GM21381 (cell line): ENCODE results near the gene SUOX.
"Not testable (repeated sequence)": the region's sequence is repeated elsewhere in the genome, so short reads cannot be mapped to it uniquely, and the experiment has no call there.

ENCODE experiments used
- ATAC-seq: cut with Tn5 transposase; IDR thresholded peaks from one replicate; pipeline ENCODE4 v1.9.1; 2021; ENCODE audit warnings: mild to moderate bottlenecking, moderate library complexity; ENCODE audit not compliant: unreplicated experiment

The SUOX gene

GRCh38 chr12:56017181-56017580 is 20.1 kb downstream of the SUOX start:
- ATAC-seq, result no peak

DNA sequence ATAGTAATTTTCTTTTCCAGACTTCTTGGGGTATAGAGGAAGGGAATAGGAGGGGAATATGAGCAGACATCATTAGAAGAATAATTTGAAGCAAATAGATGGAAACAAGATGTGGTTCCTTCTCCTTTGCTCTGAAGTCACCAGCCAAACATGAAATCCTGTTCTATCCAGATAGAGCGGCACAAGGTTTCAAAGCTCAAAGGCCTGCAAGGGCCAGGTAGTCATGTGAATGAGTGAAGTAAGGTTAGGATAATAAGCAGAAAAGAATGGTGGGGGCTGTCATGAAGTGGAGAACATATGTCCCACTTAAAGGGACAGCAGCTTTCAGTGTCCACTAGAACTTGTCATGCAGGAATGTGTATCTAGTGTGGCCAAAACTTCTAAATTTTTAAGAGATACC is 21.3 kb downstream of the SUOX start:
- ATAC-seq, result no peak

DNA sequence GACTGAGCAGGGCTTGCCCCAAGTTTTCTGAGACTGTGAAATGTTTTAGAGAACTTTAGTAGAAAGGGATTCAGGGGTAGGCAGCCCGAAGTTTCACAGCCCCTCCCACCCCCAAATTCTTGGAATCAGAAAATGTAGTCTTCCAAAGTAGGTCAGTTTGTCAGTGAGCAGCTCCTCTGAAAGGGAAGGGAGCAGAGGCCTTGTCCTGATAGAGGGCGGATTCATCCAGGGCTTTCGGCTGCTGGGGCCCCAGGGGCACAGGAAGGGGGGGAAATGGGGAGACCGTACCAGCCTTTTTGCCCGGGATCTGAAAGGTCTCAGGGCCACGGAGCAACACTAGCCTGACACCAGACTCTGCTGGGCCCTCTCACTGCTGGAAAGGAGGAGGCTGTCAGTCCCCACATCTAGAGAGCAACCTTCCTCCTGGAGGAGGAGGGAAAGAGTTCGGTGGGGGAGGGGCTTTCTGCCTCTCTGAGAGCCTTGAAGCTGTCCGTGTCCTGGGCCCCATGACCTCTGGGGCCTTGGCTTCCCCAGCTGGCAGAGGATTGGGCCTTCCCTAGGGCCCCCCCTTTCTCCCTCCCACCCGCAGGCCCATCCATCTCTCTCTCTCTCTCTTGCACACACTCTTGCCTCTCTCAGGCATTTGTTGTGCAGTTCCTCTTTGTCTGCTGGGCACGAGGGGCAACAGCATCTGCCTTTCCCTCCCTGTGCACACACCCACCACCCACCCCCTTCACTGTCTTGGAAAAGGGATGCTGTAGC is 23.5 kb downstream of the SUOX start, which contains the start of gene IKZF4:
Gene IKZF4, plus strand, starts transcription at position 621 of the 762 bp plus-strand sequence. CDS start 451 bp downstream, outside the sequence.
- no peak for ATAC-seq

- ATAC-seq, result no peak
Observed at GRCh38 chr12:56021889-56022497, 24.9 kb downstream of the SUOX start.

DNA sequence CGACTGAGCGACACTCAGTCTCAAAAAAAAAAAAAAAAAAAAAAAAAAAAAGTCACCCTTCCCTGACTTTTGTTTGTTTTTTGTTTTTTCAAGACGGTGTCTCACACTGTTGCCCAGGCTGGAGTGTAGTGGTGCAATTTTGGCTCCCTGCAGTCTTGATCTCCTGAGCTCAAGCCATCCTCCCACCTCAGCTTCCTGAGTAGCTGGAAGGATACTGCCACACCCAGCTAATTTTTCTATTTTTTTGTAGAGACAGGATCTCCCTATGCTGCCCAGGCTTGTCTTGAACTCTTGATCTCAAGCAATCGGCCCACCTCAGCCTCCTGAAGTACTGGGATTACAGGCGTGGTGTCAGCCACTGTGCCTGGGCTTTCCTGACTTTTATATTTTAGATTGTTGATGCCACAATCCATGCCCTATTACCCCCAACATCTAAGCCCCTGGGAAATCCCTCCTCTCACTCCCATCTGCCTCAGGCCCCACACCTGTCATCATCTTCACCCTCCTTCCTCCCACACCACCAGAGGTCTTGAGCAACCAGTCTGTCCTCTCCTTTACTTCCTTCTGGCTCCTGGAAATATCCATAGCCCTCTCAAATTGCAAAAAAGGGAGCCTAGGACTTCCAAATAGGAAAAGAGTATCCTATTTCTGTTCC is 31.6 kb downstream of the SUOX start:
- ATAC-seq, result no peak

- no peak for ATAC-seq
Observed at GRCh38 chr12:56029166-56029519, 32.1 kb downstream of the SUOX start.

- ATAC-seq, result no peak
Observed at GRCh38 chr12:56029666-56030293, 32.7 kb downstream of the SUOX start.

GRCh38 chr12:56031987-56032386 is 34.9 kb downstream of the SUOX start:
- no peak for ATAC-seq

GRCh38 chr12:56034586-56035332 is 37.7 kb downstream of the SUOX start:
- ATAC-seq, result no peak

DNA sequence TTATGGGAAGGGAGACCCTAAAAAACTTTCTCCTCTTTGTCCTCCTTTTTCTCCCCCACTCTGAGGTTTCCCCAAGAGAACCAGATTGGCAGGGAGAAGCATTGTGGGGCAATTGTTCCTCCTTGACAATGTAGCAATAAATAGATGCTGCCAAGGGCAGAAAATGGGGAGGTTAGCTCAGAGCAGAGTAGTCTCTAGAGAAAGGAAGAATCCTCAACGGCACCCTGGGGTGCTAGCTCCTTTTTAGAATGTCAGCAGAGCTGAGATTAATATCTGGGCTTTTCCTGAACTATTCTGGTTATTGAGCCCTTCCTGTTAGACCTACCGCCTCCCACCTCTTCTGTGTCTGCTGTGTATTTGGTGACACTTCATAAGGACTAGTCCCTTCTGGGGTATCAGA is 40.1 kb downstream of the SUOX start:
- ATAC-seq, result no peak

GRCh38 chr12:56038022-56038655 is 41.1 kb downstream of the SUOX start:
- no peak for ATAC-seq

DNA sequence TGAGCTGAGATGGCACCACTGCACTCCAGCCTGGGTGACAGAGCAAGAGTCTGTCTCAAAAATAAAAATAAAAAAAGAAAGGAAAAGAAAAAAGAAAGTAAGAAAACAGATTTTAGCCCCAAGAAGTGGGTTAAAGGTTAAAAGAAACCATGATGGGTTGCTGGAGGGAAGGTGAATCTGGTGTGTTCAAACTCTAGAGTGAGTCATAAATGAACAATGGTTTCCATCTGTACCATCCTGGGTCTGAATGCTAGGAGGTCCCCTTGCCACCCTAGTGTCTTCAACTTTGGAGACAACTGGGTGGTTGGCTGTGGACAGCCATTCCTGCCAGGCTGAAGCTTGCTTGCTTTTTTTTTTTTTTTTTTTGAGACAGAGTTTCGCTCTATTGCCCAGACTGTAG is 43.1 kb downstream of the SUOX start:
- ATAC-seq, result no peak

DNA sequence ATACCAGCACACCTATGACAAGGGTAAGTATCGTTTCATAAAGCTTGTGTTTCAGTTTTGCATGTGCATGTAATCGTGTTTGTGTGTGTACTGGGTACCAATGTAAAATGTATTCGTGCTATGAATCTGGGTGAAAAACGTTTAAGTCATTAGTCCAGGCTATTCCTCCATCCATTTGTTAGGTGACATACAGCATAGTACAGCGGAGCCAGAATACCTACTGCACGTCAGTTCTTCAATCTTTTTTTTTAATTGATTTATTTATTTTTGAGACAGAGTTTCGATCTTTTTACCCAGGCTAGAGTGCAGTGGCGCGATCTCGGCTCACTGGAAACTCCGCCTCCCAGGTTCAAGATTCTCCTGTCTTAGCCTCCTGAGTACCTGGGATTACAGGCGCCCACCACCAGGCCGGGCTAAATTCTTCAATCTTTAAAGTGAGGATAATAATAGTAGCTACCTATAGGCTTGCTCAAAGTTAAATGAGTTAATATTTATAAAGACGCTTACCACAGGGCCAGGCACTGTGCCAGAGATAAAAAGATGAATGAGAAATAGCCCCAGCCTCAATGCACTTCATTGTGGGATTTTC is 44.0 kb downstream of the SUOX start:
- peak; percentile 3 for ATAC-seq

GRCh38 chr12:56041552-56042429 is 44.7 kb downstream of the SUOX start, which contains the start of gene RPS26:
TSS of gene RPS26 (plus strand) at chr12:56041918. CDS start at chr12:56042167, 249 bp downstream.
- peak; percentile 87 for ATAC-seq

- not testable (repeated sequence) for ATAC-seq
Observed at GRCh38 chr12:56042430-56042813, 45.3 kb downstream of the SUOX start.

- no peak for ATAC-seq
Observed at GRCh38 chr12:56042843-56043242, 45.8 kb downstream of the SUOX start.

- no peak for ATAC-seq
Observed at GRCh38 chr12:56046027-56046780, 49.1 kb downstream of the SUOX start.

DNA sequence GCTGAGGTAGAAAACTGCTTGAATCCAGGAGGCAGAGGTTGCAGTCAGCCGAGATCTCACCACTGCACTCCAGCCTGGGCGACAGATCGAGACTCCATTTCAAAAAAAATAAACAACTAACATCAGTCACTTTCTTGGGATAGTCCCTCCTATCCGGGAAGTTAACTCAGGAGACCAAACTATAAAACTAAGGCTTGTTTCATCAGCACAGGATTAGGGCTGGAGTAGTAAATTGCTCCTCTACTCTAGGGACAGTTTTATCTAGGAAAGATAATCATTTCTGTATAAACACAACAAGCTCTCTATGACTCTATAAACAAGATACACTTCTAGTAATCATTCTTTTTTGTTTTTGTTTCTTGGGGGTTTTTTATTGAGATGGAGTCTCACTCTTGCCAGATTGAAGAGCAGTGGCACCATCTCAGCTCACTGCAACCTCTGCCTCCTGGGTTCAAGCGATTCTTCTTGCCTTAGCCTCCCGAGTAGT is 56.4 kb downstream of the SUOX start:
- no peak for ATAC-seq
